Measurements from ENCODE around the gene GLYR1. TPM values are rescaled to one million over a fixed set of nuclear protein-coding genes. Genes with fewer than 3 reads are reported as not detected.

Gene GLYR1
- total and polyA plus RNA-seq, 9 of the 15 experiments (the other 6 are each of a cell fraction or from before 2014, with no cell fraction given), result 6.7 to 99.2 (median 60.2) TPM

DNA sequence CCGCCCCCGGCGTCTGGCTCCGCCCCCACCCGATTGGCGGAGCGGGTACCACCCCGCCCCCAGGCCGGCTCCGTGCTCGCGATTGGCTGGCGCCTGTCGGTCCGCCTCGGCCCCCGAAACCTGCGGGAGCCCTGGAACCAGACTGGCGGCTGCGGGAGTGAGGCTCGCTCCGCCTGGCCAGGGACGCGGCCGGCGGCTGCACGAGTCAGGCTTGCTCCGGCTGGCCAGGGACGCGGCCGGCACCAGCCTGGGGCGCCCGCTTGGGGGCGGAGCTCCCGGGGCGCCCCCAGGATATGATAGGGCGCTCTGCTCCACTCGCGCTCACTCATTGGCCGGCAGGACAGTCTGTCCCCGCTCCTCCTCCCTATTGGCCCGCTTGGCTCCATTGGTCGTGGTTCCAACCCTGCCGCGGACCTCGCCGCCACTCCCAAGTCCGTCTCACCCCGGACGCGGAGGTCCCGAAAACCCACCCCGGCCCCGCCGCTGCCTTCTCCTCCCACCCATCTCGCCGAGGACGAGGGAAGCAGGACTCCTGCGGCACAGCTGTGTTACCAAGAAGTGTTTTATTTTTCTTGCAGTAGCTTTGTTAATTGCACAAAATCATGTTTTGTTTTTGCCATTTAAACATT, 44.3 kb downstream of the GLYR1 start (continued):
- TF ChIP-seq ZBTB40 (IDR thresholded peaks at IDR 0.05) (0 out of 2 replicates have a peak, but pooled peaks have one; percentile 28), ZBTB40 (CRISPR knock-in tag; IDR thresholded peaks at IDR 0.05) (no peak), SIRT6 (IDR thresholded peaks at IDR 0.05; ENCODE audit: low read depth, low read length) (no peak), ZNF175 (CRISPR knock-in tag; IDR thresholded peaks at IDR 0.05; ENCODE audit: low read depth) (no peak), THAP12 (CRISPR knock-in tag; IDR thresholded peaks at IDR 0.05) (0 out of 2 replicates have a peak, but pooled peaks have one; percentile 39), PYGO2 (tag; IDR thresholded peaks at IDR 0.05) (no peak), EWSR1 (IDR thresholded peaks at IDR 0.05; ENCODE audit: borderline replicate concordance, low read depth, partially characterized antibody) (no peak)

Measured in K562 (cell line).